HG03439 (cell line): ENCODE data around the gene PLB1.

ENCODE experiments used
- ATAC-seq: cut with Tn5 transposase; IDR thresholded peaks from one replicate; pipeline ENCODE4 v1.9.1; 2021; ENCODE audit warnings: mild to moderate bottlenecking, moderate library complexity; ENCODE audit not compliant: unreplicated experiment

Gene PLB1

GRCh38 chr2:28495551-28496250 lies at the start of gene PLB1:
PLB1 (plus strand) TSS chr2:28496060; CDS start chr2:28496115, 55 bp downstream.
- no peak for ATAC-seq

GRCh38 chr2:28446531-28446930 lies 49.3 kb upstream of the PLB1 start:
- ATAC-seq, result no peak

GRCh38 chr2:28447086-28447485 lies 48.8 kb upstream of the PLB1 start:
- ATAC-seq, result no peak

- no peak for ATAC-seq
Measured at GRCh38 chr2:28447943-28448792, 47.7 kb upstream of the PLB1 start.

GRCh38 chr2:28448793-28449100 lies 47.1 kb upstream of the PLB1 start:
- no peak for ATAC-seq

GRCh38 chr2:28449126-28449487 lies 46.8 kb upstream of the PLB1 start:
- ATAC-seq, result no peak

GRCh38 chr2:28449488-28450395 lies 46.1 kb upstream of the PLB1 start:
- ATAC-seq, result no peak

- no peak for ATAC-seq
Measured at GRCh38 chr2:28450901-28451565, 44.8 kb upstream of the PLB1 start.

- ATAC-seq, result no peak
Measured at GRCh38 chr2:28451793-28452533, 43.9 kb upstream of the PLB1 start.

- no peak for ATAC-seq
Measured at GRCh38 chr2:28452534-28453081, 43.3 kb upstream of the PLB1 start.

GRCh38 chr2:28453396-28453795 lies 42.5 kb upstream of the PLB1 start:
- no peak for ATAC-seq

GRCh38 chr2:28454016-28454930 lies 41.6 kb upstream of the PLB1 start:
- no peak for ATAC-seq

GRCh38 chr2:28457237-28457636 lies 38.6 kb upstream of the PLB1 start:
- ATAC-seq, result no peak

GRCh38 chr2:28461056-28461455 lies 34.8 kb upstream of the PLB1 start:
- no peak for ATAC-seq

GRCh38 chr2:28462122-28462521 lies 33.7 kb upstream of the PLB1 start:
- ATAC-seq, result no peak

GRCh38 chr2:28463211-28463816 lies 32.5 kb upstream of the PLB1 start:
- no peak for ATAC-seq

- no peak for ATAC-seq
Measured at GRCh38 chr2:28463893-28464292, 32.0 kb upstream of the PLB1 start.

GRCh38 chr2:28465148-28465885 lies 30.5 kb upstream of the PLB1 start:
- ATAC-seq, result no peak
